ENCODE data around the gene HSPA9.

The HSPA9 gene

DNA sequence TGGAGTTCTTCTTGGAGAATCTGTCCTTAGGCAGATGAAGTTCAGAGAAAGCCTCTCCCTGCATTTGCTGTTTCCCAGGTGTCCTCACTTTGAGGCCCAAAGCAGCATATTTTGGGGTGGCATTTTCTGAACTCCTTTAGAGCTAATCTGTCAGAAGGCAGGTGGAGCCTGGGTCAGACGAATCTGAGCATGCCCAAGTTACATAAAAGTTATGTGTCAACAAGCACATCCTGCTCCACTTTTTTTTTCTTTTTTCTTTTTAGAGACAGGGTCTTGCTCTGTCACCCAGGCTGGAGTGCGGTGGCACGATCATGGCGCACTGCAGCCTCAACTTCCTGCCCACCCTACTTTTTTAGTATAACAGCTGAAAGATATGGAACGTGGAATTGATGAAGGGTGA is 41.3 kb upstream of the HSPA9 start:
- Histone ChIP-seq H3K9ac (no peak overlapping the region), H3K36me3 (ENCODE audit: control insufficient read depth, insufficient read depth, low read length) (no peaks in the 10 kb centered on the region), H3K27ac (no peak overlapping the region), H3K4me3 (ENCODE audit: low read depth, low read length) (no peak overlapping the region), H2AFZ (no peak overlapping the region), H3K4me2 (ENCODE audit: low read length) (no peak overlapping the region), H3K27me3 (ENCODE audit: control insufficient read depth, insufficient read depth, low read length) (no peaks in the 10 kb centered on the region), H3K9me3 (ENCODE audit: control insufficient read depth, low read length) (no peaks in the 10 kb centered on the region), H3K4me1 (no peaks in the 10 kb centered on the region), H3K79me2 (no peaks in the 10 kb centered on the region)
- TF ChIP-seq, protein P1, sequence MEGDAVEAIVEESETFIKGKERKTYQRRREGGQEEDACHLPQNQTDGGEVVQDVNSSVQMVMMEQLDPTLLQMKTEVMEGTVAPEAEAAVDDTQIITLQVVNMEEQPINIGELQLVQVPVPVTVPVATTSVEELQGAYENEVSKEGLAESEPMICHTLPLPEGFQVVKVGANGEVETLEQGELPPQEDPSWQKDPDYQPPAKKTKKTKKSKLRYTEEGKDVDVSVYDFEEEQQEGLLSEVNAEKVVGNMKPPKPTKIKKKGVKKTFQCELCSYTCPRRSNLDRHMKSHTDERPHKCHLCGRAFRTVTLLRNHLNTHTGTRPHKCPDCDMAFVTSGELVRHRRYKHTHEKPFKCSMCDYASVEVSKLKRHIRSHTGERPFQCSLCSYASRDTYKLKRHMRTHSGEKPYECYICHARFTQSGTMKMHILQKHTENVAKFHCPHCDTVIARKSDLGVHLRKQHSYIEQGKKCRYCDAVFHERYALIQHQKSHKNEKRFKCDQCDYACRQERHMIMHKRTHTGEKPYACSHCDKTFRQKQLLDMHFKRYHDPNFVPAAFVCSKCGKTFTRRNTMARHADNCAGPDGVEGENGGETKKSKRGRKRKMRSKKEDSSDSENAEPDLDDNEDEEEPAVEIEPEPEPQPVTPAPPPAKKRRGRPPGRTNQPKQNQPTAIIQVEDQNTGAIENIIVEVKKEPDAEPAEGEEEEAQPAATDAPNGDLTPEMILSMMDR (IDR thresholded peaks at IDR 0.05), result no peak

GRCh38 chr5:138615461-138615860 is 40.3 kb upstream of the HSPA9 start:
- TF ChIP-seq, protein P1 (IDR thresholded peaks at IDR 0.05), result no peak
- Histone ChIP-seq H2AFZ (no peak overlapping the region), H3K27ac (no peak overlapping the region), H3K4me3 (ENCODE audit: low read depth, low read length) (no peak overlapping the region), H3K79me2 (no peaks in the 10 kb centered on the region), H3K36me3 (ENCODE audit: control insufficient read depth, insufficient read depth, low read length) (no peaks in the 10 kb centered on the region), H3K4me1 (no peaks in the 10 kb centered on the region), H3K27me3 (ENCODE audit: control insufficient read depth, insufficient read depth, low read length) (no peaks in the 10 kb centered on the region), H3K9ac (no peak overlapping the region), H3K4me2 (ENCODE audit: low read length) (no peak overlapping the region), H3K9me3 (ENCODE audit: control insufficient read depth, low read length) (no peaks in the 10 kb centered on the region)

DNA sequence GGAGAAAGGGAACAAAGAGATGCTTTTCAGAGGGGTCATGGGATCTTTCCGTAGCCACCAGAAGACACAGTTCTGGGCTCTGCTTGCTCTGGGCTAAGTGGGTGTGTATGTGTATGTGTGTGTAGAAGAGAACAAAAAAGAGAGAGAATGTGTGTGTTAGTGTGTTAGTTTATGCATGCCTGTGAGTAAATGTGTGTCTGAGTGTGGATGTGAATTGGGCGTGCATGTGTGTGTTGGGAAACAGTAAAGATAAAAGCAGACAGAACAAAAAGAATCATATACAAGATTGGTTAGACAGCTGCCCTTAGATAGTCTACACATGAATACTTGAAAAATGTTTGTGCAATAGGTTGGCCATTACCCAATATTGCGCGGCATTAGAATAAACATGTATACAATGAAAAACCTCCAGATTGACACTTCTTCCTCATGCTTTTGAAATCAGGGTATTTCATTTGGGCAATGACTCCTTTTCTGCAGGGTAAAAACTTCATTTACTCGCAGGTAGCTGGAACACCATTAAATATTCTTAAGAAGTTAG is 36.5 kb upstream of the HSPA9 start:
- Histone ChIP-seq H3K4me3 (ENCODE audit: low read depth, low read length) (no peak overlapping the region), H3K27ac (no peak overlapping the region)

GRCh38 chr5:138610918-138611677 is 35.9 kb upstream of the HSPA9 start:
- Histone ChIP-seq H3K27me3 (ENCODE audit: control insufficient read depth, insufficient read depth, low read length) (no peaks in the 10 kb centered on the region), H3K4me2 (ENCODE audit: low read length) (no peak overlapping the region), H2AFZ (peak overlapping the region; percentile 68), H3K36me3 (ENCODE audit: control insufficient read depth, insufficient read depth, low read length) (no peaks in the 10 kb centered on the region), H3K79me2 (no peaks in the 10 kb centered on the region), H3K27ac (no peak overlapping the region), H3K4me1 (no peaks in the 10 kb centered on the region), H3K9ac (no peak overlapping the region), H3K9me3 (ENCODE audit: control insufficient read depth, low read length) (no peaks in the 10 kb centered on the region), H3K4me3 (ENCODE audit: low read depth, low read length) (no peak overlapping the region)
- TF ChIP-seq, protein P1 (IDR thresholded peaks at IDR 0.05), result no peak

More for the DNA sequence above, 36.5 kb upstream of the HSPA9 start:
- no peaks in the 10 kb centered on the region for H3K27me3 ChIP-seq (ENCODE audit: control insufficient read depth, insufficient read depth, low read length)
- TF ChIP-seq, protein P1 (IDR thresholded peaks at IDR 0.05), result no peak
- H3K36me3 ChIP-seq (ENCODE audit: control insufficient read depth, insufficient read depth, low read length), result no peaks in the 10 kb centered on the region
- no peak overlapping the region for H3K9ac ChIP-seq
- H3K79me2 ChIP-seq, result no peaks in the 10 kb centered on the region
- no peaks in the 10 kb centered on the region for H3K9me3 ChIP-seq (ENCODE audit: control insufficient read depth, low read length)
- no peak overlapping the region for H3K4me2 ChIP-seq (ENCODE audit: low read length)
- H3K4me1 ChIP-seq, result no peaks in the 10 kb centered on the region
- peak overlapping the region; percentile 68 for H2AFZ ChIP-seq

All from parathyroid adenoma (tissue), 2 donors.